ENCODE results near the gene TMEM87A.

DNA sequence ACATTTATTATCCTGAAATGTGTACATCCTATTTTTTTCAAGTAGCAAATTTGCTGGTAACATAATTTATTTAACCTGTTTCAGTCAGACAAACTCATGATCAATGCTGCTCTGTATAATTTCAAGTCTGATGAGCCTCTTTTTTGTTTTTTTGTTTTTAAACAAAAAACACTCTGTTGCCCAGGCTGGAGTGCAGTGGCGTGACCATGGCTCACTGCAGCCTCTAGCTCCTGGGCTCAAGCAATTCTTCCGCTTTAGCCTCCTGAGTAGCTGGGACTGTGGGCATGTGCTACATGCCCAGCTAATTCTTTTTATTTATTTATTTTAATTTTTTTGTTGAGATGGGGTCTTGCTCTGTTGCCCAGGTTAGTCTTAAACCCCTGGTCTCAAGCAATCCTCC is 46.0 kb upstream of the TMEM87A start:
- TF ChIP-seq, protein P1, sequence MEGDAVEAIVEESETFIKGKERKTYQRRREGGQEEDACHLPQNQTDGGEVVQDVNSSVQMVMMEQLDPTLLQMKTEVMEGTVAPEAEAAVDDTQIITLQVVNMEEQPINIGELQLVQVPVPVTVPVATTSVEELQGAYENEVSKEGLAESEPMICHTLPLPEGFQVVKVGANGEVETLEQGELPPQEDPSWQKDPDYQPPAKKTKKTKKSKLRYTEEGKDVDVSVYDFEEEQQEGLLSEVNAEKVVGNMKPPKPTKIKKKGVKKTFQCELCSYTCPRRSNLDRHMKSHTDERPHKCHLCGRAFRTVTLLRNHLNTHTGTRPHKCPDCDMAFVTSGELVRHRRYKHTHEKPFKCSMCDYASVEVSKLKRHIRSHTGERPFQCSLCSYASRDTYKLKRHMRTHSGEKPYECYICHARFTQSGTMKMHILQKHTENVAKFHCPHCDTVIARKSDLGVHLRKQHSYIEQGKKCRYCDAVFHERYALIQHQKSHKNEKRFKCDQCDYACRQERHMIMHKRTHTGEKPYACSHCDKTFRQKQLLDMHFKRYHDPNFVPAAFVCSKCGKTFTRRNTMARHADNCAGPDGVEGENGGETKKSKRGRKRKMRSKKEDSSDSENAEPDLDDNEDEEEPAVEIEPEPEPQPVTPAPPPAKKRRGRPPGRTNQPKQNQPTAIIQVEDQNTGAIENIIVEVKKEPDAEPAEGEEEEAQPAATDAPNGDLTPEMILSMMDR (tag by site-specific recombination; IDR thresholded peaks at IDR 0.05) = no peak
- TF ChIP-seq, protein P2, sequence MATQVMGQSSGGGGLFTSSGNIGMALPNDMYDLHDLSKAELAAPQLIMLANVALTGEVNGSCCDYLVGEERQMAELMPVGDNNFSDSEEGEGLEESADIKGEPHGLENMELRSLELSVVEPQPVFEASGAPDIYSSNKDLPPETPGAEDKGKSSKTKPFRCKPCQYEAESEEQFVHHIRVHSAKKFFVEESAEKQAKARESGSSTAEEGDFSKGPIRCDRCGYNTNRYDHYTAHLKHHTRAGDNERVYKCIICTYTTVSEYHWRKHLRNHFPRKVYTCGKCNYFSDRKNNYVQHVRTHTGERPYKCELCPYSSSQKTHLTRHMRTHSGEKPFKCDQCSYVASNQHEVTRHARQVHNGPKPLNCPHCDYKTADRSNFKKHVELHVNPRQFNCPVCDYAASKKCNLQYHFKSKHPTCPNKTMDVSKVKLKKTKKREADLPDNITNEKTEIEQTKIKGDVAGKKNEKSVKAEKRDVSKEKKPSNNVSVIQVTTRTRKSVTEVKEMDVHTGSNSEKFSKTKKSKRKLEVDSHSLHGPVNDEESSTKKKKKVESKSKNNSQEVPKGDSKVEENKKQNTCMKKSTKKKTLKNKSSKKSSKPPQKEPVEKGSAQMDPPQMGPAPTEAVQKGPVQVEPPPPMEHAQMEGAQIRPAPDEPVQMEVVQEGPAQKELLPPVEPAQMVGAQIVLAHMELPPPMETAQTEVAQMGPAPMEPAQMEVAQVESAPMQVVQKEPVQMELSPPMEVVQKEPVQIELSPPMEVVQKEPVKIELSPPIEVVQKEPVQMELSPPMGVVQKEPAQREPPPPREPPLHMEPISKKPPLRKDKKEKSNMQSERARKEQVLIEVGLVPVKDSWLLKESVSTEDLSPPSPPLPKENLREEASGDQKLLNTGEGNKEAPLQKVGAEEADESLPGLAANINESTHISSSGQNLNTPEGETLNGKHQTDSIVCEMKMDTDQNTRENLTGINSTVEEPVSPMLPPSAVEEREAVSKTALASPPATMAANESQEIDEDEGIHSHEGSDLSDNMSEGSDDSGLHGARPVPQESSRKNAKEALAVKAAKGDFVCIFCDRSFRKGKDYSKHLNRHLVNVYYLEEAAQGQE (tag by site-specific recombination; IDR thresholded peaks at IDR 0.05) = no peak
- TF ChIP-seq ZBTB8A (tag by site-specific recombination; IDR thresholded peaks at IDR 0.05) = no peak
- TF ChIP-seq ZNF302 (tag by site-specific recombination; IDR thresholded peaks at IDR 0.05; ENCODE audit: low read depth) = no peak
- no peak for TF ChIP-seq ZNF544 (tag by site-specific recombination; IDR thresholded peaks at IDR 0.05)
- no peak for TF ChIP-seq ZNF785 (tag by site-specific recombination; IDR thresholded peaks at IDR 0.05)
- TF ChIP-seq ZNF335 (tag by site-specific recombination; conservative IDR thresholded peaks at IDR 0.05) = no peak
- TF ChIP-seq, protein P3, sequence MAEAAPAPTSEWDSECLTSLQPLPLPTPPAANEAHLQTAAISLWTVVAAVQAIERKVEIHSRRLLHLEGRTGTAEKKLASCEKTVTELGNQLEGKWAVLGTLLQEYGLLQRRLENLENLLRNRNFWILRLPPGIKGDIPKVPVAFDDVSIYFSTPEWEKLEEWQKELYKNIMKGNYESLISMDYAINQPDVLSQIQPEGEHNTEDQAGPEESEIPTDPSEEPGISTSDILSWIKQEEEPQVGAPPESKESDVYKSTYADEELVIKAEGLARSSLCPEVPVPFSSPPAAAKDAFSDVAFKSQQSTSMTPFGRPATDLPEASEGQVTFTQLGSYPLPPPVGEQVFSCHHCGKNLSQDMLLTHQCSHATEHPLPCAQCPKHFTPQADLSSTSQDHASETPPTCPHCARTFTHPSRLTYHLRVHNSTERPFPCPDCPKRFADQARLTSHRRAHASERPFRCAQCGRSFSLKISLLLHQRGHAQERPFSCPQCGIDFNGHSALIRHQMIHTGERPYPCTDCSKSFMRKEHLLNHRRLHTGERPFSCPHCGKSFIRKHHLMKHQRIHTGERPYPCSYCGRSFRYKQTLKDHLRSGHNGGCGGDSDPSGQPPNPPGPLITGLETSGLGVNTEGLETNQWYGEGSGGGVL (tag by site-specific recombination; IDR thresholded peaks at IDR 0.05) = no peak
- no peak for TF ChIP-seq ZNF140 (tag by site-specific recombination; IDR thresholded peaks at IDR 0.05)
- TF ChIP-seq FEZF1 (tag by site-specific recombination; IDR thresholded peaks at IDR 0.05) = no peak
- TF ChIP-seq ZNF175 (tag by site-specific recombination; IDR thresholded peaks at IDR 0.05) = no peak
- TF ChIP-seq YY1 (tag by site-specific recombination; IDR thresholded peaks at IDR 0.05) = no peak
- no peak for TF ChIP-seq ZNF530 (tag by site-specific recombination; IDR thresholded peaks at IDR 0.05; ENCODE audit: low read depth)

All from HEK293 (cell line).